Measurements from ENCODE around the gene RMDN3.

Gene RMDN3

GRCh38 chr15:40755812-40756208 is 756 bp upstream of the RMDN3 start:
- Histone ChIP-seq H3K4me1 (peaks cover 0 to 23% (median 13%) of the 10 kb centered on the region in 4 donors), H3K36me3 (peaks cover 9 to 24% (median 11%) of the 10 kb centered on the region in 3 donors), H3K27ac (peak overlapping the region; percentile 75 to 85), H3K9me3 (no peaks in the 10 kb centered on the region), H3K4me3 (peak overlapping the region; percentile 82 to 91), H3K27me3 (no peaks in the 10 kb centered on the region)
- DNase-seq = no peak
- no peak for TF ChIP-seq CTCF (IDR thresholded peaks at IDR 0.05)
- intact Hi-C loops (cut with DNase I; ENCODE audit: low total_unique reads) = no loop called here

DNA sequence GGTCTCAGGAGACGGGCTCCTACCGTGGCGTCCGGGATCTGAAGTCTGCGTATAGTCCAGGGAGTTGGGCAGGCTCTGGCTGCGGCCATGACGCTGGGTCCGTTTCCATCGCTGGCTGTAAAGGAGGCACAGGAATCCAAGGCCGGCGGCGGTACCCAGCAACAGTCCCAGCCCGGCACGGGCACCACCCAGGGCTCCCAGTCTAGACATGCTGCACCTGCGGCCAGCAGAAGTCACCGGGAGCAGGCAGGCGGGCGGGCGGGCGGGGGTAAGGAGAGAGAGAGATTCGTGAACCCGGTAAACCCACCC is 526 bp downstream of the RMDN3 start:
- H3K9me3 ChIP-seq = no peaks in the 10 kb centered on the region
- H3K4me1 ChIP-seq = peaks cover 0 to 23% (median 13%) of the 10 kb centered on the region in 4 donors
- intact Hi-C loops (cut with DNase I; ENCODE audit: low total_unique reads) = no loop called here
- H3K4me3 ChIP-seq = peak overlapping the region; percentile 82 to 91
- TF ChIP-seq CTCF (IDR thresholded peaks at IDR 0.05) = no peak
- peaks cover 15 to 37% (median 18%) of the 10 kb centered on the region in 3 donors for H3K36me3 ChIP-seq
- DNase-seq = no peak
- H3K27ac ChIP-seq = peak overlapping the region; percentile 75 to 85
- H3K27me3 ChIP-seq = no peaks in the 10 kb centered on the region

GRCh38 chr15:40751745-40752144 is 3.3 kb downstream of the RMDN3 start:
- Histone ChIP-seq H3K36me3 (peaks cover 18 to 63% (median 19%) of the 10 kb centered on the region in 3 donors), H3K27ac (no peak overlapping the region), H3K9me3 (no peaks in the 10 kb centered on the region), H3K4me3 (no peak overlapping the region), H3K4me1 (peaks cover 0 to 23% (median 13%) of the 10 kb centered on the region in 4 donors), H3K27me3 (no peaks in the 10 kb centered on the region)
- intact Hi-C loops (cut with DNase I; ENCODE audit: low total_unique reads) = no loop called here
- no peak for DNase-seq
- no peak for TF ChIP-seq CTCF (IDR thresholded peaks at IDR 0.05)

DNA sequence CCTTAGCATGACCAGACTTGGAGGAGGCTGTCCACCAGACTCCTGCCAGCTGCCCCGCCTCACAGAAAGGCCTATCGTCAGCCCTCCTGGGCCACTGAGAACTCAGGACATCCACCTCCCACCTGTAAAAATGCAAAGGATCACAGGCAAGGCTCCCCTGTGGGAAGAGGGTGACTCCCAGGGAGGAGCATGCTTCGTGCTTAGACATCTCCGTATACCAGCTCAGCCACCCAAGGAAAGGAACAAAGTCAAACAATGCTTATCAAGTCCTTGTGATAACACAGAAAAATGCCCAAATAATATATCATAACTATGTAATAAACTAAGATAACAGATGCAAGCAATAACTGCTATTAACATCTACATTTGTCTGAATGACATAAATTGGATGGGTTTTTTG is 4.2 kb downstream of the RMDN3 start:
- no peak for TF ChIP-seq CTCF (IDR thresholded peaks at IDR 0.05)
- no peak overlapping the region for H3K4me3 ChIP-seq

DNA sequence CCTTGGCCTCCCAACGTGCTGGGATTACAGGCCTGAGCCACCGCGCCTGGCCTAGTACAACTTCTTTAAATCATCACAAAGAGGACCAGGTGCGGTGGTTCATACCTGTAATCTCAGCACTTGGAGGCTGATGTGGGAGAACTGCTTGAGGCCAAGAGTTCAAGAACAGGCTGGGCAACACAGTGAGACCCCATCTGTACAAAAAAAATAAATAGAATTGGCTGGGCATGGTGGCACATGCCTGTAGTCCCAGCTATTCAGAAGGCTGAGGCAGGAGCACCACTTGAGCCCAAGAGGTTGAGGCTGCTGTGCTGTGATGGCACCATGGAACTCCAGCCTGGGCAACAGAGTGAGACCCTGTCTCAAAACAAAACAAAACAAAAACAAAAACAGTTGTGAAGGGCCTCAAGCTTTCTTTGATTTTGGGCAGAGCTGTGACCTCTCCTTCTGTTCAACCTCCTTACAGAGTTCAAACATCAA is 5.9 kb downstream of the RMDN3 start:
- H3K27ac ChIP-seq = no peak overlapping the region
- H3K9me3 ChIP-seq = no peaks in the 10 kb centered on the region
- intact Hi-C loops (cut with DNase I; ENCODE audit: low total_unique reads) = no loop called here
- H3K4me1 ChIP-seq = peaks cover 0 to 13% (median 10%) of the 10 kb centered on the region in 4 donors
- no peak overlapping the region for H3K4me3 ChIP-seq
- no peaks in the 10 kb centered on the region for H3K27me3 ChIP-seq
- H3K36me3 ChIP-seq = peaks cover 35 to 85% (median 36%) of the 10 kb centered on the region in 3 donors
- no peak for DNase-seq
- no peak for TF ChIP-seq CTCF (IDR thresholded peaks at IDR 0.05)

More for the DNA sequence above, 4.2 kb downstream of the RMDN3 start:
- no peak overlapping the region for H3K27ac ChIP-seq
- H3K4me1 ChIP-seq = peaks cover 0 to 23% (median 13%) of the 10 kb centered on the region in 4 donors
- H3K36me3 ChIP-seq = peaks cover 20 to 68% (median 20%) of the 10 kb centered on the region in 3 donors
- intact Hi-C loops (cut with DNase I; ENCODE audit: low total_unique reads) = no loop called here
- H3K9me3 ChIP-seq = no peaks in the 10 kb centered on the region
- DNase-seq = no peak
- no peaks in the 10 kb centered on the region for H3K27me3 ChIP-seq
